Stimulated activated CD4-positive, alpha-beta T cell treated with anti-CD3 and anti-CD28 coated beads, Interleukin-2, amount 100 ng/mL, for 24 hours (primary cell): ENCODE results near the gene CENPM.

ENCODE experiments used
- DNase-seq, 2 donors: peaks; one replicate each; pipeline ENCODE4 v3.0.0-alpha.2; 2020

Gene CENPM

GRCh38 chr22:41946629-41947423 is at the start of gene CENPM:
CENPM (minus strand) TSS chr22:41947152; CDS start chr22:41947076, 76 bp downstream.
- DNase-seq = peak; percentile 94 to 97

DNA sequence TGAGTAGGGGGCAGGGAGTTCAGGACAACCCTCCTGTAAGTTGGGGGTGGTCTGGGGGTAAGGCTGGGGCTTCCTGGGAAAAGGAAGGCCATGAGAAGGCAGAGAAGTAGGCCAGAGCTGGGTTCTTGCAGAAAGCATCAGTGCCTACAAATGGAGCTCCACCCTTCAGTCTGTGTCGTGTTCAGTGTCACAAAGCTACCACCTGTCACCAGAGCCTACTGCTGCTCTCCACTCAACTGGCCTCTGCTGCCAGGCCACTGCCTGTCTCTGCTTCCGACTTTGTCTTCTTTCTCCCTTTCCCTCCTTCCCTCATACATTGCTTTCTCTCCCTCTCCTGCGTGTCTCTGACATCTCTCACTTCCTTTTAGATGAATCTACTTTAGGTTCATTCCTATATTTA is 48.3 kb upstream of the CENPM start:
- no peak for DNase-seq

GRCh38 chr22:41992496-41992895 is 45.5 kb upstream of the CENPM start:
- no peak for DNase-seq

DNA sequence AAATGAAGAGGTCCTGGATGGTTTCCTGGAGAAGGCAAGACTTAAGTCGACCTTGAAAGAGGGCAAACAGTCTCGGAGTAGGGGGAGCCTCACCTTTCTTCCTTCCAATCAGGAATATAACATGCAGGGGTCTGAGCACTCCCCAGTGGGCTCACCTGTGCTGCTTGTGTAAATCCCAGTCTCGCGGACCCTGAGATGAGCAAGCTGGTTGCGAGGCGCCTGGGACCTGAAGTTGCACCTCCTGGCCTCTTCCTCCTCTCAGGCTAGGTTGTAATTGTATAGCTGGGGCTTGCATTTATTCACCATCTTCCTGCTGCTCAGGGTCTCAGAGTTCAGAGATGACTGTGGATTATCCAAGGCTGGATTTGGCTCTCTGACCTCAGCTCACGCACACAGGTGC is 44.2 kb upstream of the CENPM start:
- DNase-seq = no peak

- DNase-seq = no peak
Measured at GRCh38 chr22:41989246-41989645, 42.3 kb upstream of the CENPM start.

GRCh38 chr22:41987276-41987675 is 40.3 kb upstream of the CENPM start:
- DNase-seq = no peak

- DNase-seq = no peak
Measured at GRCh38 chr22:41983513-41984405, 36.8 kb upstream of the CENPM start.

GRCh38 chr22:41982865-41983264 is 35.9 kb upstream of the CENPM start:
- DNase-seq = no peak

- no peak for DNase-seq
Measured at GRCh38 chr22:41979423-41980250, 32.7 kb upstream of the CENPM start.

DNA sequence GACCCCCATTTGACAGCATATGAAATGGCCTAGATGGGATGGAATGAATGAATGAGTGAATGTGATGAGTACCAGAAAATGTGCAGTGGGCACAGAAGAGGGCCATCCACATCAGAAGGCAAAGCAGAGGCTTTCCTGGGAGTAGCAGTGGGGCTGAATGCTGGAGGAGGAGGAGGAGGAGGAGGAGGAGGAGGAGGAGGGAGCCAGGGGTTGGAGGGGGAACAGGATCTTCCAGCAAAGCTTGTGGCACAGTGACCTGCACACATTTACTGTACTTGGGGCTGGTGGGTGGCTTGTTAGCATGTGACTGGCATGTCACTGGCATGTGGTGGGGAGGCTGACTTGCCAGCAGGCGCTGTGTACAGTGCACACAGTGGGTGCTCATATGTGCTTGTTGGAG is 31.8 kb upstream of the CENPM start:
- DNase-seq = no peak

GRCh38 chr22:41976961-41977566 is 30.1 kb upstream of the CENPM start:
- DNase-seq = peak in 1 of 2 donors; percentile 12

GRCh38 chr22:41976070-41976901 is 29.3 kb upstream of the CENPM start:
- DNase-seq = peak; percentile 57 to 63

GRCh38 chr22:41975299-41976069 is 28.5 kb upstream of the CENPM start:
- no peak for DNase-seq

DNA sequence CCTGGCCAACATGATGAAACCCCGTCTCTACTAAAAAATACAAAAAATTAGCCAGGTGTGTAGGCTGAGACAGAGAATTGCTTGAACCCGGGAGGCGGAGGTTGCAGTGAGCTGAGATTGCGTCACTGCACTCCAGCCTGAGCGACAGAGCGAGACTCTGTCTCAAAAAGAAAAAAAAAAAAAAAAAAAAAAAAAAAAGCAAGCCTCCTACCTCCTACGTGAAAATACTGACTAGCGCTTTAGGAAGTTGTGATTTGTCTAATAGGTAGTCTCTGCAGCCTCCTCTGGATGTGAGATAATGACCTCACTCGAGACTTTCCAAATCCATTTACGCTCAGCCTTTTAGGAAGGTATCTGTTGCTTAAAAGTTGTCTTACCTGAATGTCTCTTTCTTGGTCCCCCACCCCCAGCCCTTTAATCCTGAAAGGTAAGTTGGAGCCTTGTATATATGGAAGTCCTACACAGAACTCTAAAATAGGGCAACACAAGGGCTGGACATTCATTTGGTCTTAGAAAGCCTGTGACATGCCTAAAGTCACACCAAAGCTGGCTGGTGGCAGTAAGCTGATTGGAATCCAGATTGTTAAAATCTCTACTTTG is 27.8 kb upstream of the CENPM start:
- no peak for DNase-seq

GRCh38 chr22:41971431-41971830 is 24.5 kb upstream of the CENPM start:
- no peak for DNase-seq

- DNase-seq = no peak
Measured at GRCh38 chr22:41970601-41971000, 23.6 kb upstream of the CENPM start.

- DNase-seq = no peak
Measured at GRCh38 chr22:41969110-41969646, 22.2 kb upstream of the CENPM start, which contains the start of gene SEPTIN3. SEPTIN3 (plus strand) TSS chr22:41969443; CDS start chr22:41971493, 2,050 bp downstream.

DNA sequence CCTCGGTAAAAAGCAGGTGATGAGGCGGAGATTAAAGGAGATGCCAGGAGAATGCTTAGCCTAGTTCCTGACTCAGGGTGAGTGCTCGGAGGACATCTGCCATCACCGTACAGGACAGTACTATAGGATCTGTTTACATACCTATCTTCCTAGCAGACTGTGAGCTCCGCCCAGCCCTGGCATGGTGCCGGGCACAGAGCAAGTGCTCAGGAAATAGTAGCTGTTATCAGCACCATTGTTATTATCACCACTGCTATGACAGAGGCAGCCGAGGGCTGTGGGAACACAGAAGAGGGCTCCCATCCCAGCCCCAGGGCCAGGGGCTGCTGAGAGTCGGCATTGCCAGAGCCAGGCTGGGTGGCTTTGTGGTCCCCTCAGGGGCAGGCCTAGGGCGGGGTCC is 21.6 kb upstream of the CENPM start:
- no peak for DNase-seq

DNA sequence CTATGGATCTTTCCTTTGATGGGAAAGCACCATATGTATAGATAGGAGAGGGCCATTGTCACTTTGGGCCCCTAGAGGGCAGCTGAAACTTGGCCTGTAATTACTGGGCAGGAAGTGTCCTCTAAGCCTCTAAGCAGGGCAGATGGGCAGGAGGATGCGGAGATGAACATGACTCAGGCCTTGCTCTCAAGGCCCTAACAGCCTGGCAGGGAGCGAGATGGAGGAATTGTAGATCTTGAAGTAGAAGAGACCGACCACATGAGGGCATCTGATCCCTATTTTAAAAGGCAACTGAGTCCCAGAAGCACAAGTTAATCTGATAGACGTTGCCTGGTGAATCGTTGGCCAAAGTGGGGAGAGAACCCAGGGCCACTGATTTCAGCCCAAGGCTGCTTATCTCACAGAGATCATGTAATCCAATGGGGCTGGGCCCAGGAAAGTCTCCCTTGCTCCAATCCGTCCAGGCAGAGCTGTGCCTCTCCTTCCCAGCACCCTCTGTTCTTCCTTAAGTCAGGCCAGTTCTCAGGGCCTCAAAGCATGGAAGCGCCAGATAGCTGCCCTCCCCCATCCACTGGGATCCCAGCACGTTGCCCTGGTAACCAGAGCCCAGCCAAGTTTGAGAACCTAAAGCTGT is 19.8 kb upstream of the CENPM start:
- DNase-seq = peak; percentile 30 to 48

DNA sequence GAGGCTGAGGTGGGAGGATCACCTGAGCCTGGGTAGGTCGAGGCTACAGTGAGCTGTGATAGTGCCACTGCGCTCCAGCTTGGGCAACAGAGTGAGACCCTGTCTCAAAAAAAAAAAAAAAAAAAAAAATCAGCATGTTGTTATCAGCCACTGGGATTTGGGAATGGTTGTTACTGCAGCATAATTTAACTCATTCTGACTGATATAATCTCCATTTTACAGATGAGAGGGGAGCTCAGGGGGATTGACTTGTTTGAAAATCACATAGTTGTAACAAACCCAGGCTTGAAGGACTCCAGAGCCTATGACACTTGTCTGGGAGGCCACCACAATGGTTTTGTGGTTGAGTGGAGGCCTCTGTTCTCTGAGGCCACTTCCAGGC is 19.3 kb upstream of the CENPM start:
- no peak for DNase-seq
